ENCODE data around the gene KIFC1. TPM values are rescaled to one million over a fixed set of nuclear protein-coding genes. Genes with fewer than 3 reads are reported as not detected.
"Not testable (repeated sequence)": the region's sequence is repeated elsewhere in the genome, so short reads cannot be mapped to it uniquely, and the experiment has no call there.

KIFC1 gene
- total and polyA plus RNA-seq, 2 of the 4 experiments (the other 2 are of a cell fraction): 33.9 to 40.6 TPM

DNA sequence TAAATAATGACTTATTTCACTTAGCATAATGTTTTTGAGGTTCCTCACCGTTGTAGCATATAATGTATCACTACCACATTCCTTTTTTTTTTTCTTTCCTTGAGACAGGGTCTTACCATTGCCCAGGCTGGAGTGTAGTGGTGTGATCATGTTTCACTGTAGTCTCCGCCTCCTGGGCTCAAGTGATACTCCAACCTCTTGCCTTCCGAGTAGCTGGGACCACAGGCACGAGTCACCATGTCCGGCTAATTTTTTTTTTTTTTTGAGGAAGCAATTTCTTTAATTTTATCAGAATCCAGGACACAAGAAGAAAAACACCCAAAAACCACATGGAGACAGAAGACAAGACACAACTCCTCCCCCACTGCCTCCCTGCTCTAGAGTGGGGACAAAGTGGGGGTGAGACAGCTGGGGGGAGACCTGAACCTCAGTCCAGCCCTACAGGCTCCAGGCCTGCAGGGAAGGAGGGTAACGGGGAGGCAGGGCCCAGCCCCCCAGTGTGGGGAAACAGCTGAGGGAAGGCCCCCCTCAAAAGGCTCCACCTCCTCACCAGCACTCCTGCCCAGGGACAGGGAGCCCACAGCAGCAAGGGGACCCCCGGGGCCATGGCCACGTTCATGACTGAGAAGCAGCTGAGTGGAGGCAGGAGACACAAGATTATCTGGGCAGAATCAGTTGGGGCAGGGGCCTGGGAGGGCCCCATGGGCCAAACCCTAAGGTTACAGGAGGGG, 27.0 kb upstream of the KIFC1 start:
- ChIA-PET POLR2A (ENCODE audit: unreplicated experiment) (interaction anchor here (0.7 kb wide), 1 partner anchor 56 kb away, joined by 4 read pairs; no protein-coding TSS in a partner anchor), CTCF (interaction anchor here (0.7 to 0.8 kb wide), 2 partner anchors 40 to 418 kb away, joined by 3 read pairs; no protein-coding TSS in a partner anchor)
- H4K8ac ChIP-seq (ENCODE audit: low read depth in 2 of 2, low read length in 2 of 2): 0 out of 4 replicates have a peak overlapping the region, but pooled peaks of 1 of the 2 experiments have one; percentile 64
- H4K20me1 ChIP-seq (ENCODE audit: insufficient read depth, low read length); H4K5ac ChIP-seq (ENCODE audit: low read depth, low read length); H2BK20ac ChIP-seq (ENCODE audit: low read depth, low read length); H3K36me3 ChIP-seq (ENCODE audit: control insufficient read depth, insufficient read depth, low read length); H2BK15ac ChIP-seq (ENCODE audit: low read depth, low read length); intact Hi-C loops (cut with micrococcal nuclease); H3K4me3 ChIP-seq (ENCODE audit: insufficient read depth, low read depth, low read length); in situ Hi-C loops (cut with MboI; ENCODE audit: low sequenced_read_pairs); H3K79me1 ChIP-seq (ENCODE audit: low read depth in 1 of 2, low read length in 2 of 2); H3K9ac ChIP-seq (ENCODE audit: low read depth, low read length); H3K9me1 ChIP-seq (ENCODE audit: insufficient read depth, low read length); H2BK120ac ChIP-seq (ENCODE audit: low read depth, low read length); H3K9me3 ChIP-seq (ENCODE audit: control insufficient read depth, insufficient read depth, low read length); H3K4ac ChIP-seq (ENCODE audit: low read depth, low read length); BruUV-seq (replicated peaks); H3K27ac ChIP-seq (ENCODE audit: insufficient read depth, low read length); H3K4me1 ChIP-seq (ENCODE audit: control insufficient read depth, insufficient read depth, low read length); H3K4me2 ChIP-seq (ENCODE audit: low read depth, low read length); H2AK5ac ChIP-seq (ENCODE audit: low read depth, low read length); dilution Hi-C loops (cut with HindIII; ENCODE audit: low sequenced_read_pairs, unreplicated experiment); H2AK9ac ChIP-seq (replicated peaks; ENCODE audit: low read depth, low read length, poor library complexity); H3K14ac ChIP-seq (replicated peaks; ENCODE audit: low read depth, low read length); H4K91ac ChIP-seq (ENCODE audit: insufficient read depth, low read depth, low read length); H3K18ac ChIP-seq (ENCODE audit: low read depth, low read length); H2BK5ac ChIP-seq (ENCODE audit: low read depth, low read length, poor library complexity, severe bottlenecking); H3K56ac ChIP-seq (ENCODE audit: extremely low read depth, insufficient read depth, low read length); H3K23ac ChIP-seq (ENCODE audit: low read depth, low read length); H2AFZ ChIP-seq (replicated peaks; ENCODE audit: low read length, poor library complexity): not testable (repeated sequence)
- ATAC-seq (ENCODE audit: low read depth): peak; percentile 99
- TF ChIP-seq BHLHE40 (IDR thresholded peaks at IDR 0.05; ENCODE audit: low read depth, low read length): peak; percentile 52; the same call in 1 of the 2 replicates
- DNase-seq: peak; percentile 72
- H3K27me3 ChIP-seq (ENCODE audit: control insufficient read depth, insufficient read depth, low read length): peaks cover 14% of the 10 kb centered on the region
- 42% methylated on average over 2 of the region's 8 CpGs; no CpG with 5 or more reads in 1 of the 2 experiments for WGBS, 2 experiments (ENCODE audit: extremely low coverage in 2 of 2, insufficient read length in 1 of 2)

DNA sequence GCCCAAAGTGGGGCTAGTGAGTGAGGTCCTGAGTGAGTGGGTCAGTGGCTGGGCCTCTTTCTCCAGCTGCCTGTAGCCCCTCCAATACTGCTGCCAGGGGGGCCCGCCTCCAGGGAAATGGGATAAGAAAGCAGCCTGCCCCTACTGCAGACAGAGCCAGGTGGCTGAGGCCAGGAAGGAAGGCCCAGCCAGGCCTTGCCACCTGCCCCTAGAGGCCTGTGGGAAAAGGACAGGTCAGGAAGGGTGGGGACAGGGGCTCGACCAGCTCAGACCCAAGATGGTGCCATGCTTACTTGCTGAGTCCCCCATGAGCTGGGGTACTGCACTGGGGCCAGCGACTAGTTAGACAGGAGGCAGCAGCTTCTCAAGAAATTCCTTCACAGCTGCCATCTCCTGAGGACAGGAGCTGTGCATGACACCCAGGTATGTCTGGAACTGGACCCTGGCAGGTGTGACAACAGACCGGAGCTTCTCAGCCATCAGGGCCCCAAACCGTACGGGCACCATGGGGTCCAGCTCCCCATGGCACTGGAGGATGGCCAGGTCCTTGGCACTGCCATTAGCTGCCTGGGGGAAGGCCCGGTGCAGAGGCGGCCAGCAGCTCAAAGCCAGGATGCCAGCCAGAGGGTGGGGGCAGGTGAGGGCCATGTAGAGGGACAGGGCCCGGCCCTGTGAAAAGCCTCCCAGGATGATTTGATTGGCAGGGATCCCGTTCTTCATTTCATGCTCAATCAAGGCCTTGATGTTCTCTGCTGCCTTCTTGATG, 26.2 kb upstream of the KIFC1 start:
- H3K79me1 ChIP-seq (ENCODE audit: low read depth in 1 of 2, low read length in 2 of 2); H3K23ac ChIP-seq (ENCODE audit: low read depth, low read length); H4K8ac ChIP-seq (ENCODE audit: low read depth in 2 of 2, low read length in 2 of 2); H2BK120ac ChIP-seq (ENCODE audit: low read depth, low read length); H3K9ac ChIP-seq (ENCODE audit: low read depth, low read length); H4K5ac ChIP-seq (ENCODE audit: low read depth, low read length); H4K20me1 ChIP-seq (ENCODE audit: insufficient read depth, low read length); H2BK5ac ChIP-seq (ENCODE audit: low read depth, low read length, poor library complexity, severe bottlenecking); H3K56ac ChIP-seq (ENCODE audit: extremely low read depth, insufficient read depth, low read length); H3K9me1 ChIP-seq (ENCODE audit: insufficient read depth, low read length); H3K27me3 ChIP-seq (ENCODE audit: control insufficient read depth, insufficient read depth, low read length); H3K4me2 ChIP-seq (ENCODE audit: low read depth, low read length); ATAC-seq (ENCODE audit: low read depth); in situ Hi-C loops (cut with MboI; ENCODE audit: low sequenced_read_pairs); dilution Hi-C loops (cut with HindIII; ENCODE audit: low sequenced_read_pairs, unreplicated experiment); H2AK9ac ChIP-seq (replicated peaks; ENCODE audit: low read depth, low read length, poor library complexity); H3K27ac ChIP-seq (ENCODE audit: insufficient read depth, low read length); H2AFZ ChIP-seq (replicated peaks; ENCODE audit: low read length, poor library complexity); H4K91ac ChIP-seq (ENCODE audit: insufficient read depth, low read depth, low read length); intact Hi-C loops (cut with micrococcal nuclease); H2AK5ac ChIP-seq (ENCODE audit: low read depth, low read length); H3K4me1 ChIP-seq (ENCODE audit: control insufficient read depth, insufficient read depth, low read length); BruUV-seq (replicated peaks); H2BK20ac ChIP-seq (ENCODE audit: low read depth, low read length); H3K18ac ChIP-seq (ENCODE audit: low read depth, low read length); H3K36me3 ChIP-seq (ENCODE audit: control insufficient read depth, insufficient read depth, low read length); POLR2A ChIA-PET (ENCODE audit: unreplicated experiment); H3K14ac ChIP-seq (replicated peaks; ENCODE audit: low read depth, low read length); CTCF ChIA-PET; H3K4ac ChIP-seq (ENCODE audit: low read depth, low read length); H3K9me3 ChIP-seq (ENCODE audit: control insufficient read depth, insufficient read depth, low read length); H3K4me3 ChIP-seq (ENCODE audit: insufficient read depth, low read depth, low read length); DNase-seq; H2BK15ac ChIP-seq (ENCODE audit: low read depth, low read length): not testable (repeated sequence)
- 67% methylated on average over 3 of the region's 10 CpGs; no CpG with 5 or more reads in 1 of the 2 experiments for WGBS, 2 experiments (ENCODE audit: extremely low coverage in 2 of 2, insufficient read length in 1 of 2)
